Erythroblast (primary cell): ENCODE data around the gene ANKRD60.

Source experiments
- GATA1 ChIP-seq: IDR thresholded peaks from 2 replicates; pipeline ENCODE4 v1.6.1; 2011; ENCODE audit warnings: low read depth, mild to moderate bottlenecking, control low read depth, low read length, moderate library complexity
- POLR2A ChIP-seq: IDR thresholded peaks from 2 replicates; pipeline ENCODE4 v1.6.1; 2011; ENCODE audit warnings: mild to moderate bottlenecking, low read length

DNA sequence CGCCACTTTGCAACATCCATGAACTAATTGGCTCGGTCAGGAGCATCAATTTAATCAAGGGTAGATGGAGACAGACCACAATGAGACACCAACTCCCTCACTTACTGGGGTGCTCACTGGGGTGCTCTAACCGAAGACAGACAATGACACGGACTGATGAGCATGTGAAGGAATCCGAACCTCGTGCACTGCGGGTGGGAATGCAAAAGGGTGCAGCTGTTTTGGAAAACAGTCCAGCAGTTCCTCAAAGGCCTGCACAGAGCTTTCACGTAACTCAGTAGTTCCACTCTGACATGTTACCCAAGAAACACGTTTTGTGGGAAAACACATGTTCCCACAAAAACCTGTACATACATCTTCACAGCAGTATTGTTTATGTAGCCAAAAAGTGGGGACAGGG is 26.8 kb downstream of the ANKRD60 start:
- TF ChIP-seq POLR2A (no peak), GATA1 (no peak)
